Muscle of arm (tissue), 12 donors: Measurements from ENCODE around the gene ITGB3BP. TPM values are rescaled to one million over a fixed set of nuclear protein-coding genes. Genes with fewer than 3 reads are reported as not detected.
A peak's percentile ranks its signal among the peaks of the same experiment; 100 is the strongest.
"Not testable (repeated sequence)": the region's sequence is repeated elsewhere in the genome, so short reads cannot be mapped to it uniquely, and the experiment has no call there.

Experiments
- DNase-seq: peaks from one replicate; pipeline ENCODE4 v3.0.0-alpha.2; 2013
- polyA plus RNA-seq, 12 donors: library from polyadenylated mRNA; unstranded; fragments of 120-200 nt; gene quantifications; one replicate each; pipeline ENCODE4 v1.2.1, GENCODE V29; 2013; ENCODE audit not compliant: insufficient read length in 12 of 12

ITGB3BP gene
- polyA plus RNA-seq, 12 donors: 22.2 to 47.7 (median 31.8) TPM; not detected in 1

DNA sequence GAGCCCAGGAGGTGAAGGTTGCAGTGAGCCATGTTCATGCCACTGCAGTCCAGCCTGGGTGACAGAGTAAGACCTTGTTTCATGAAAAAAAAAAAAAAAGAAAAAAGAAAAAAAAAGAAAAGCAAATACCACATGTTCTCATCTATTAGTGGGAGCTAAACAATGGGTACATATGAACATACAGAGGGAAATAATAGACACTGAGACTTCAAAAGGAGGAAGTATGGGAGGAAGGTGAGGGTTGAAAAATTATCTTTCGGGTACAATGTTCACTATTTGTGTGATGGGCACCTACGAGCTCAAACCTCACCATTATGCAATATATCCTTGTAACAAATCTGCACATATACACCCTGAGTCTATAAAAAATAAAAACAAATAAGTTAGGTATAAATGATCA, 6.4 kb downstream of the ITGB3BP start:
- no peak for DNase-seq

DNA sequence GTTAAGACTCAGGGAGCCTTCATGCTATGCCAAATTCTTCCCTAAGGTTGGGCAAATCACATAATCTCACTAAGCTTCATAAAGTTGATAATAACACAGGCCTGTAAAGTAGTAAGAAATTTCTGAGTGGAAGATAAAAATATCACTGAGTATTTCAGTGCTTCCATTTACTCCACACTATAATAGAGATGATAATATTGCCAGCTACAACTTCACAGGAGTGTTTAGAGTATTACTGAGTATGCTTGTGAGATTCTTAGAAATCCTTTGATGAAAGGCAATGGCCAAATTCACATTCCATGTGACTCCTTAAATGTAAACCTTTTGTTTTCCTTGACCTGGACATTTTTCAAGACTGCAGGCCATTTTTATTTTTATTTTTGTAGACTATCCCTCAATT, 10.4 kb downstream of the ITGB3BP start:
- no peak for DNase-seq

DNA sequence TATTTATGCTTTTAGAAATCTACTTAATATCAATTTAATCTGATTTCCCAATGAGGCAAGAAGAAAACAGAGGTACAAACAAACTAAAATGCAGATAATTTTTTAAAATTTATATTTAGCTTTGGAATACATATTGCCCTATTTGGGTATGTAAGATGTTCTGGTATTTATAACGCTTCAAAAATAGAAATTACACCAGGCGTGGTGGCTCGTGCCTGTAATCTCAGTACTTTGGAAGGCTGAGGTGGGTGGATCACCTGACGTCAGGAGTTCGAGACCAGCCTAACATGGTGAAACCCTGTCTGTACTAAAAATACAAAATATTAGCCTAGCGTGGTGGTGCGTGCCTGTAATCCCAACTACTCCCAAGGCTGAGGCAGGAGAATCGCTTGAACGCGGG, 13.3 kb downstream of the ITGB3BP start:
- no peak for DNase-seq

DNA sequence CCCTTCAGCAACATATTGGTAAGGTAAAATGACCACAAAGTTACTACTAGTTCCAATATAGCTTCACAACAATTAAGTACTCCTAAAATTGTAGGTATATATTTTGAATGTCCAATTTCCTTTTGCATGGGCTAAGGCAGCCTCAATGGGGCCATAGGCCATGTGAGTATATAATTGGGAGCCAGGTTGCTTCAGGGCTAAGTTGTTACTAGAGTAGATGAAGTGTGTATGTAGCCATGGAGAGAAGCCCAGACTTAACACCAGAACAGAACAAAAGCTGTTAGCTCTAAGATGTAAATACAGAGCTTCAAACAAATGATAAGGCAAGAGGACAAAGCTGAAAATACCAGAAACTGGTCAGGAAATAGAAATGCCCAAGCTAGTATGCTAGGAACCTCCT, 16.2 kb downstream of the ITGB3BP start:
- no peak for DNase-seq

DNA sequence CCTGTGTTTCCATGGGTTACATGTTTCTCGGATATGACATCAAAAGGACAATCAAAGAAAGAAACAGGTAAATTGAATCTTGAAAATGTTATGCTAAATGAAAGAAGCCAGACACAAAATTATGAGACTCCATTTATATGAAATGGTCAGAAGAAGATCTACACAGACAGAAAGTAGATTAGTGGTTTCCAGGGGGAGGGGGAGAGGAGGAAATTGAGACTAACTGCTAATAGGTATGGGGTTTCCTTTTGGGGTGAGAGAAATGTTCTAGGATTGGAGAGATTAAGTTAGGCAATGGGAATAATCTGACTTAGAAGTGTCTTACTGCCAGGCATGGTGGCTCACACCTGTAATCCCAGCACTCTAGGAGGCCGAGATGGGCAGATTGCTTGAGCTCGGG, 21.8 kb downstream of the ITGB3BP start:
- no peak for DNase-seq

DNA sequence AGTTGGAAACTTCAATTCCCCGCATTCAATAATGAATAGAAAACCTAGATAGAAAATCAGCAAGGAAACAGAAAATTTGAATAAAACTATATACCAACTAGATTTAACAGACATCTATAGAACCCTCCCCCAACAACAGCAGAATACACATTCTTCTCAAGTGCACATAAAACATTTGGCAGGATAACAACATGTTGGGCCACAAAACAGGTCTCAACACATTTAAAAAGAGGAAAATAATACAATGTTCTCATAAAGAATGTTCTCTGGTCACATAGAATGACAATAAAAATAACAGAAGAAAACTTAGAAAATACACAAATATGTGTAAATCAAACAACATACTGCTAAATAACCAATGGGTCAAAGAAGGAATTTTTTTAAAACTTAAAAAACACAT, 24.9 kb downstream of the ITGB3BP start:
- no peak for DNase-seq

DNA sequence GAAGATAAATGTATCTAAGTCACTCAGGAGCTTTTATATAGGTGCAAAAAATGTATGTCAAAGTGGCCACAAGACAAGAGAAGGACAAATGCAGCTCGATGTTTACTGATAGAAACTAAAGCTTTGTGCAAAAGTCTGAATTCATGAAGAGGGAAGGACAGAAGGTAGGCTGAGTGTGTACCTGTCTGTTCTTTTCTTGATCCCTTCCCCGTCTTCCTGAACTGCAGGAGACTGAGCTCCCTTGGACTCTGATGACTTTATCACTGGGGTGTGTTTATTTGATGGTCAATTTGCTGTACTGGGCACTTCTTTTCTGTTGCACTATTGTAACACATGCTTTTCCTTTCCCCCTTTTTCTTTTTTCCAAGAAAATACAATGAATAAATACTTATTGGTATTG, 25.4 kb downstream of the ITGB3BP start:
- no peak for DNase-seq

DNA sequence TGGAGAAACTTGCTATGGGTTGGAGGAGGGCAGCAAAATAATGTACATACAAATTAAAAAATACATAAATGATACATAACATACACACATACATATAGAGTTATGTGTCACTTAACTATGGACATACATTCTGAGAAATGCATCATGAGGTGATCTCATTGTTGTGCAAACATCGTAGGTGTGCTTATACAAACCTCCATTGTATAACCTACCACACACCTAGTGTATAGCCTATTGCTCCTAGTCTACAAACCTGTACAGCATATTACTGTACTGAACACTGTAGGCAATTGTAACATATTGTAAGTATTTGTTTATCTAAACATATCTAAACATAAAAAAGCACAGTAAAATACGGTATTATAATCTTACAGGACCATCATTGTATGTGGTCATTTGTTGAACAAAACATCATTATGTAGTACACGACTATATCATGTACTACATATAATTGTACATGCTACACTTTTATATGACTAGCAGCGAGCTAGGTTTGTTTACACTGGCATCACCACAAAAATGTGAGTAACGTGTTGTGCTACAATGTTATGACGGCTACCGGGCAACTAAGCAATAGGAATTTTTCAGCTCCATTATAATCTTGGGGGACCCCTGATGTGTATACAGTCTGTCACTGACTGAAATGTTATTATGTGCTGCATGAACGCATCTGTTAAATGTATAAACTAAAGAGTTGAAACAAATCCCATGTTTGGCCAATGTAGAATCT, 35.5 kb downstream of the ITGB3BP start:
- no peak for DNase-seq

DNA sequence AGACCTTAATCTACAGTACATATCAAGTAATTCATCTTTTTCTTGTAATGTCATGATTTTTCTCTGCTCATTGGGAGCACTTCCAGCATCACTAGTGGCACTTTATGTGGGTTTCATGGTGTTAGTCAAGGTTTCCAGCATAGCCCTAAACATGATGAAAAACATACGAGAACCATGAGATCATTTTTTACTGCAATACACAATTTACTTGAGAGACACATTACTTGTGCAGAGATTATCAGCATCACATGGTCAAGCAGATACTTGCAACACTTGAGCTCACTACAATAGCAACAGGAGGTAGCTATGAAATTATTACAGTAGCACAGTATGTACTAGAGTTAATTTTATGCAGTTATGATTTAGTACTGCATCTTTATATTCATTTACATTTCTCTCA, 36.4 kb downstream of the ITGB3BP start:
- DNase-seq: no peak

DNA sequence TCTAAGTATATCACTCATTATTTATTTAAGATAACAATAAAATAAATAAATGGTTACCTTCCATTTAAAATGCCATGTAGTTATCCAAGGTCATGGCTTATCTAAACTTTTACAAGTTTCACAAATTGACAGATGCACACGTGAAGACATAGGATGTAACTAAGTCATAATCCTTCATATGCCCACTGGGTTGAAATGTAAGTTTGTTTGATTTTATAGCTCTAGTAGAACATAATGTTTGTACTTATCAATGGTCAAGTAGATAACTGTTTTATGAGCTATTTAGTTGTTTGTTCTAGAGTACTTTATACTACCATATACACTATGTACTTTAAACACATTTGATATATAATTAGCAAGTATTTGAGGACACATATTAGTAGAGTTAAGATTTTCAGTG, 43.0 kb downstream of the ITGB3BP start:
- DNase-seq: no peak

DNA sequence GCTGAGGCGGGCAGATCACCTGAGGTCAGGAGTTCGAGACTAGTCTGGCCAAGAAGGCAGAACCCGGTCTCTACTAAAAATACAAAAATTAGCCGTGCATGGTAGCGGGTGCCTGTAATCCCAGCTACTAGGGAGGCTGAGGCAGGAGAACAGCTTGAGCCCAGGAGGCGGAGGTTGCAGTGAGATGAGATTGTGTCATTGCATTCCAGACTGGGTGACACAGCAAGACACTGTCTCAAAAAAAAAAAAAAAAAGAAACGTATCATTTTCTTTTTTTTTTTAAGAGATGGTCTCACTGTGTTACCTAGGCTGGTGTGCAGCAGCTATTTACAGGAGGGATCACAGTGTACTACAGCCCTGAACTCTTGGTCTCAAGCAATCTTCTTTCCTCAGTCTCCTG, 47.3 kb downstream of the ITGB3BP start:
- no peak for DNase-seq

DNA sequence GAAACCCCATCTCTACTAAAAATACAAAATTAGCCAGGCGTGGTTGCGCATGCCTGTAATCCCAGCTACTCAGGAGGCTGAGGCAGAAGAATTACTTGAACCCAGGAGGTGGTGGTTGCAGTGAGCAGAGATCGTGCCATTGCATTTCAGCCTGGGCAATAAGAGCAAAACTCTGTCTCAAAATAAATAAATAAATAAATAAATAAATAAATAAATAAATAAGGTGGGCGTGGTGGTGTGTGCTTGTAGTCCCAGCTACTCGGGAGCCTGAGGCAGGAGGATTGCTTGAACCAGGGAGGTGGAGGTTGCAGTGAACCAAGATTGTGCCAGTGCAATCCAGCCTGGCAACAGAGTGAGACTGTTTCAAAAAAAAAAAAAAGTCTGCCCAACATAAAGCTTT, 54.3 kb downstream of the ITGB3BP start:
- DNase-seq: not testable (repeated sequence)

DNA sequence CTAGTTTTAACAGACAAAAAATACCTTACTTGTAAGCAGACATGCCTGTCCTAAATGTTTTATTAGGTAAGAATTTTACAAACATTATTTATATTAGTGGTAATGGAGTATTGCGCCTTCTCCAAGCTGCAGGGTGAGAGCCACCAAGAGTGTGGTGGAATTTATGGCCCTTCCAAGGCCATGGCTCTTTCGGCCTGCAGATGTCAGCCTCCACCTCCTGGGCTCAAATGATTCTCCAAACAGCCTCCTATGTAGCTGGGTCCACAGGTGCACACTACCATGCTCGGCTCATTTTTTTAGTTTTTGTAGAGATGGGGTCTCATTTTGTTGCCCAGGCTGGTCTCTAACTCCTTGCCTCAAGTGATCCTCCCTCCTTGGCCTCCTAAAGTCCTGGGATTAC, 56.3 kb downstream of the ITGB3BP start:
- no peak for DNase-seq

DNA sequence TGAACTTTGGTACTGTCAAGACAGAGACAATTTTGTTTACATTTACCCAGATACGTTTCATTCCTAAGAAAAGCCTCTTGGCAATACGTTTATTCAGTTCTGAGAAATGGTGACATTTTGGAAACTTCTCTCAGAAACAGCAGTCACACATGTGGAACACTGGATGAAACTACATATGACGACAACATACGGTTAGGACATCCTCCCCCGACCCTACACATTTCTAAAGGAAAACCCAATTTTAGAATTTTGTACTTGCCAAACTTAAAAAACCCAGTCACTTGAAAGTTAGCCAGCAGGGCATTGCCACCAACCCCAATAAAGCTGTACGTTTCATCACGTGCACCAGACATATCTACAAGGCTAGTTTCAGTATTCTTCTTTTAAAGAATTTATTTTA, 56.8 kb downstream of the ITGB3BP start:
- DNase-seq: no peak

DNA sequence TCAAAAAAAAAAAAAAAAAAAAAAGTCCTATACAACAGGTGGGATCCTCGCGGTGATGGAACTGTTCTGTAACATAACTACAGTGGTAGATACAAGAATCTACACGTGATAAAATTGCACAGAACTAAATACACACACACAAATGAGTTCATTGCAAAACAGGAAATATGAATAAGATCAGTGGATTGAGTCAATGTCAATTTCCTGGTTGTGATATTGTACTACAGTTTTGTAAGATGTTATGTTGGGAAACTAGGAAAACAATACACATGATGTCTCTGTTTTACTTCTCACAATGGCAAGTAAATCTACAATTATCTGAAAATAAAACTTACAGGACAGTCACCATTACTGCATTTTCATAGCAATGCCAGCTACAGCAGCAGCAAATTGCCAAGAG, 59.8 kb downstream of the ITGB3BP start:
- DNase-seq: no peak

DNA sequence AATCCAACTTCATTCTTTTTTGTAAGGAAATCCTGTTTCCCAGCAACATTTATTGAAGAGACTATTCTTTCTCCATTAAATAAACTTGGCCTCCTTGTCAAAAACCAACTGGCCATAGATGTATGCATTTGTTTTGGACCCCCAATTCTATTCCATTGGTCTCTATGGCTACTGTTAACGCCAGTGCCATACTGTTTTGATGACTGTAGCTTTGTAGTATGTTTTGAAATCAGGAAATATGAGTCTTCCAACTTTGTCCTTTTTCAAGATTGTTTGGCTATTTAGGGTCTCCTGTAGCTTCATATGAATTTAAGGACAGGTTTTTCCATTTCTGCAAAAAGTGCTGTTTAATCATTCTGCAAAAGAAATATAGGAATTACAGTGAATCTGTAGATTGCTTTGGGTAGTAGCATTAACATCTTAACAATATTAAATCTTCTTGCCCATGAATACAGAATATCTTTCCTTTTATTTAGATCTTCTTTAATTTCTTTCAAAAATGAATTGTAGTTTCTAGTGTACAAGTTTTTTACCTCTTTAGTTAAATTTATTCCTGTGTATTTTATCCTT, 61.3 kb downstream of the ITGB3BP start:
- no peak for DNase-seq

DNA sequence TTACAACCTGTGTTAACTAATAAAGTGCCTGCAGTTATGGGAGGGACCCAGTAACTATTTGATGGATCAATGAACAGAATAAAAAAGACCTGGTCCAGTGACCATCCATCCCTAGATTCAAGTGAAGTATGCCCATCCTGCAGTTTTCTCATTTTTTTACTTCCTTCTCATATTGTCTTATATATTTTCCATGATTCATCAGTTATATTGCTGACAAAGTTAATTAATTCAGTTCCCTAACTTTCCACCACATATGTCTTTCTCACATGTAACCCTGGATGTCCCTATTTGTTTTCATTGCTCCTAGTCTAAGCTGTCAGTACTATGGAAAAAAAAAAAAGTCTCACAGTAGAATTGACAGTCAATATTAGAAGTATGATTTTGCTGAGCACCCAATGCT, 64.3 kb downstream of the ITGB3BP start:
- no peak for DNase-seq

DNA sequence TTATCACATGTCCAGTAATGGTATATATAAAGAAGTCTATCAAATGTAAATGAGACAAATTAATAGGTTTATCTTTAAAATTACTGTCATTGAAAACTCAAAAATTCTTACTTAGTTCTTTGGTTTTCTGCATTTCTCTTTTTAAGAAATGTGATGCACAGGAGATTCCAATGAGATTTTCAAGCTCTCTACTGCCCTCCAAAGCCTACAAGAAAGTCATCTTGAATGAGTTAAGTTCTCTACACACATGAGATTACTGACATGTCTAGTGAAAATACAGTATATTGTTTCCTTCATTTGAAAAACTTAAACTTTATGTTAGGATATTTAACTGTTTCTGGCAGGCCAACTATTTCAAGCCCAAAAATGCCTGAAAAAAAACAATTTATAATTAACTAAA, 68.8 kb downstream of the ITGB3BP start:
- DNase-seq: no peak

DNA sequence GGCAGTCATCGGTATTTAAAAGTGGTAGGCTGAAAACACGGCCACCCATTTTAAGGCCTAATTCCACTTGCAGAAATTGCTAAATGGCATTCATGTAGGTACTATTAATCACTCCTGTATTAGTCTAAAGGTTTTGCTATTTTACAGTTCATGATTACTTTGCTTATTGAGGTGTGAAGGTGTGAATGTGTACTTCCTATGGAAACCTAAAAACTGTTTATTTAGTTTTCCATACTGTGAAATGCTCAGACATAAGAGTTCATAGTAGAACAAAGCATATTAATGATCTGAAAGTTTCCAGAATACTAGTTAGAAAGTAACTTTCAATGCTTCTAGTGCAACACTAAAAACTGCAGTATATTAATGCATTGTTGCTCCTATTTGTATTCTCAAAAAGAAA, 69.8 kb downstream of the ITGB3BP start:
- DNase-seq: no peak

DNA sequence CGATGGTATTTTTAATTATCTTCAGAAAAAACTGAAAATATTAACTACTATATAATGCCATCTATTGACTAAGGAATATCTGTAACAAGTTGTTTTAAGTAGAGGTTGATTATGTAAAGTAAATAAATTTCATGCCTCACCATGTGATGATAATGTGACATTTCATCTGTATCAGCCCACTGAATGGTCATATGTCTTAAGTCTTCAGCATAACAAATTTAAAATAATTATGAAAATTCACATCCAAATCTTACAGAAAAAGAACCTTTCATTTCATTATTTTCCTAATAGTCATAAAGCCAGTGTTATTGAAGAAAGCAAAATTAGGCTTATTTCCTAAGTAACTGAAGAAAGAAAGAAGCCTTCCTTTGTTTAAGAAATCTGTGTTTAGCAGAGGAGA, 72.6 kb downstream of the ITGB3BP start:
- DNase-seq: no peak

DNA sequence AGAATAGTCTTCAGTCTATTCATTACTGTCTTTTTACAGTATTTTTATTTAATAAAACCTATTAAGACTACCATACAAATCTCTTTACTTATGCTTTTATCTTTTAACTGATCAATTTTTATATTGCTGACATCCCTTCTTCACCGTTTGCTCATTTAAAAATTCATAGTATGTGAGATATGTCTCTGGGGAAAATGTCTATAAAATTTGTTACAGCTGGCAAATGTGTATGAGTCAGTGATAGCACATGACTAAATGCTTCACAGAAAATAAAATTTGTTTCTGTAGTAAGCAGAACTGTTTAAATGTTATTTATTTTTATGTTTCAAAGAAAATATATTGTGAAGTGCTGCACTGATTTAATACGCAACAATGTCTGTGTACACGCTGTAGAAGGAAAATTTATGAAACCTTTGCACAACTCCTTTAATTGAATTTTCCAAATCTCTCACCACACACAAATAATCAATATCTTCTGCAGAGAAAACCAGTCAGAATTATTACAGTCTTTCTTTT, 74.2 kb downstream of the ITGB3BP start:
- DNase-seq: no peak

DNA sequence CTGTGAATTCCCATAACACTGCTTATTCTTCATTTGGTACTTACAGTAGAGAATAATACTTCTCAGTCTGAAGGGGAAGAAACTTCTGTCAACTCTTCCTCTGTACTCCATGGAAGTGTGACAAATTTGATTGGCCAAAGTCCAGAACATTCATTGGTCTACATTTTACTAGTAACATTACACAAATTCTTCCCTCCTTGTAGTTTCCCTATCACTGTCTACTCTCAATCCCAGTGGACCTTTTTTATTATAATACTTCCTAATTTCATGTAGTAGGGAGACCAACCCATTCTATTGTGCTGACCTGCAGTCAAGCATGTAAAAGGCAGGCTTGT, 80.9 kb downstream of the ITGB3BP start:
- no peak for DNase-seq

DNA sequence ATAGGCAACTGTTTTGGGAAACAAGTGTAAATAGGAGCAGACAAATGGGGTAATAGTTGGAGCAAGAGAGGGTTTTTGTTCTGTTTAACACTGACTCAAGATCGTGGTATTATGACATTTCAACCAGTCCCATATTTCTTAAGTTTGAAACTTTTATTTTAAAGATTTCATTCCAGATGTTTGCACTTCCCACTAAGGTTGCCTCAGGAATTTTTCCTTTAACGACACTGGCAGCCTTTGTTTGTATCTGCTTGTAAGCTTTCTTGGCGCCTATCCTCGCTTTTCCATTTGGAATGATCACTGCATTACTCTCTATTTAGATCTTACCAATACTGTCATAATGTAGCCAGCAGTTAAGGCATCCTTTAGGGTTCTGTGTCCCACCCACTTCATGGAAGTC, 87.9 kb downstream of the ITGB3BP start:
- DNase-seq: peak; percentile 40

DNA sequence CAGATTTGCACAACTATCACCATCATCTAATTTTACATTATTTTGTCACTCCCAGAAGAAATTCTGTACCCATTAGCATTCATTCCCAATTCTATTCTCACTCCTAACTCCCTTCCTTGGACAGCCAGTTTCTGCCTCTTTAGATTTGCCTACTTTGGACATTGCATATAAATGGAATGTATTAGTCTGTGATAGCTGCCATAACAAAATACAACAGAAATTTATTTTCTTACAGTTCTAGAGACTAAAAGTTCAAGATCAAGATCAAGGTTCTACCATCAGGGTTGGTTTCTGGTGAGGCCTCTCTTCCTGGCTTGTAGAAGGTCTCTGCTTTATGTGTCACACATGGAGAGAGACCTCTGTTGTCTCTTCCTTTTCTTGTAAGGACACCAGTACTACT, 93.7 kb downstream of the ITGB3BP start:
- no peak for DNase-seq
